ENCODE results near the gene CD80.
"Not testable (repeated sequence)": the region's sequence is repeated elsewhere in the genome, so short reads cannot be mapped to it uniquely, and the experiment has no call there.

The CD80 gene

GRCh38 chr3:119582178-119582577 lies 22.8 kb upstream of the CD80 start:
- DNase-seq (ENCODE audit: low read depth in 2 of 2) = no peak

DNA sequence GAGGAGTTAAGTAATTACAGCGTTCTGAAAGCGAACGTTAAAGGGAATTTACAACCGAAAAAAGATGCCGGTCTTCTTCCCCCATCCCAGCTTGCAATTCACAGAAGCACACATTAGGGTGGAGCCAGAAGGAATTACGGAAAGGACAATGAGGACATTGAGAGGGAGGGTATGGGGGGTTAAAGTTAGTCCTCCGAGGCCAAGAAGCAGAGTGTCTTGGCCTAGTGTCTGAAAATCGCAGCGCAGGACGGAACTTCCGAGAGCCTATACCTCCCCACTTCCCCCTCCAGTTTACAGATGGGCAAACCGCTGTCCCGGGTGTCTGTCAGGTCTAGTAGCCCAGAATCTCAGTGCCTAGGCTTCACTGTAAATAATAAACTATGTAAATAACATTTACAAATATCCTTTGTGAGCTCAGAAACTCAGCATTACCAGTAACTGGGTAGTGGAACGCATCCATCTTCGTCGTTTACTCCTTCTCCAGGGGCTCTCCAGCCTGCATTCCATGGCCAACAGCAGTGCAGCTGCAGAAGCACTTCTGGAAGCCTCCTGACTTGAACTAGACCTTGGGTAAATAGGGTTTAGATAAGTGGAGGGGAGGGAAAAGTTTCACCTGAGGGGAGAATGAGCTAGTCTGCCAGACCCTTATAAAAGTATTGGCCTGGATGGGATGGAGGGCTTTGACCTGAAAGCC lies 20.8 kb upstream of the CD80 start:
- DNase-seq (ENCODE audit: low read depth in 2 of 2) = no peak

DNA sequence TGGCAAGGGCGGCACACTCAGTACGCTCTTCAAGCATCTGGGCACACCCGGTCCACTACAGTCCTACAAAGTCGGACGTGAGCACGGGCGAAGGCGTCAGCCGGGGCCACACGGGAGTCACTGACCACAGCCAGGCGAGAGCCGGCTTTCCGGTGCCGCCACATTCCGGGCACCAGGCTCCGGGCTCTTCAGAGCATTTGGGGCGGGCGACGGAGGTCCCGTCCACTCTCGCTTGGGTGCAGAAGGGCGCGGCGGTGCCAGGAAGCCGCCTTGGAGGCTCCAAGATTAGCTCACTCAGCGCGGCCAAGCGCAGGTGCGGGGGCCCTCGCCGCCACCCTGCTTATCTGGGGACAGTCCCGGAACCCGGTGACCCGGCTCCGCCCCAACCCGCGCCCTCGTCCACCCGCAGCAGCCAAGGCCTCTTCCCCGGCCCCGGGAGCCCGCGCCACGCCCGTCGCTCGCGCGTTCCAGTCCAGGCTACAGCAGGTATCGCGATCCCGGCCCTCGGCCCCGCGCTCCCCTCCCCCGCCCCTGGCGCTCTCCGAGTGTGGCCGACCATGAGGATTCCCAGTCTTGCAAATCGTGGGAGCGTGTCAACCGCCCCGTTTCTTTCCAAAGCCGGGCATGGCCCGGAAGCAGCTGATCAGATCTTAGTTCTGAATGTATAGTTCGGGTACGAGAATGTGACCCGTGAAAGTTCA lies 20.1 kb upstream of the CD80 start, which contains the start of gene ADPRH:
TSS of gene ADPRH (plus strand) at position 127 of the 701 bp plus-strand sequence. CDS start 2,678 bp downstream, outside the sequence.
- DNase-seq (ENCODE audit: low read depth in 2 of 2) = peak; percentile 7 to 42

DNA sequence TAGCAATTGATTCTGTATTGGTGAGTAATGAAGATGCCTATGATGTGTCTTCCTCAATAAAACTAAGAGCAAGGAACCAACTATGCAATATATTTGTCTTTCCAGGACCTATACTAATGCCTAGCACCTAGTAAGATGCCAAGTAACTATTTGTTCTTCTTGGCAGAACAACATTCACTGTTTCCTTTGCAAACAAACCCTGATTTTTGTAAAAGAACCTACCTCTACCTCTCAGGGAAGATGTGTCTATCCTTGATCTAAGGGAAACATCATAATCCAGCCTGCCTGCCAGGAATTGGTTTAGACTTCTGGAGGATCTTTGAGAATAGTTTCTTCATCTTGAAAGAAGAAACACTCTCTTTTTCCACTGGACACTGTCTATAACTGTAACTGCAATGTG lies 16.1 kb upstream of the CD80 start:
- no peak for DNase-seq (ENCODE audit: low read depth in 2 of 2)

DNA sequence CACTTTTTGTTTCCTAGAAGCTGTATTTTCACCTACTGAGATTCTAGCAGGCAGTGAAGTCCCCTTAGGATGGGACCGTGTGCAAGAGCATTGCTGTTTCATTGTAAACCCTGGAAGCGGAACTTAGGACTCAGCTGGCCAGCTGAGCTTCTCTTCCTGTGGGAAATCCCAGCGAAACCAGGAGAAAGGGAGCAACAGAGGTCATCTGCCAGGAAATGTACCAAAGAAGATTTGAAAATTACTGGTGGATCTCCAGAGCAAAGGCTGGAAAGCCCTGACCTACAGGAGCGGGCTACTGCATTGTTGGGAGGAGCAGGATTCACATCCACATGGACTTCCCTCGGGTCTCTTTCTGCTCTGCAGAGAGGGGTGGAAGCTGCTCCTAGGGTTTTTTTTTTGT lies 12.3 kb upstream of the CD80 start:
- no peak for DNase-seq (ENCODE audit: low read depth in 2 of 2)

DNA sequence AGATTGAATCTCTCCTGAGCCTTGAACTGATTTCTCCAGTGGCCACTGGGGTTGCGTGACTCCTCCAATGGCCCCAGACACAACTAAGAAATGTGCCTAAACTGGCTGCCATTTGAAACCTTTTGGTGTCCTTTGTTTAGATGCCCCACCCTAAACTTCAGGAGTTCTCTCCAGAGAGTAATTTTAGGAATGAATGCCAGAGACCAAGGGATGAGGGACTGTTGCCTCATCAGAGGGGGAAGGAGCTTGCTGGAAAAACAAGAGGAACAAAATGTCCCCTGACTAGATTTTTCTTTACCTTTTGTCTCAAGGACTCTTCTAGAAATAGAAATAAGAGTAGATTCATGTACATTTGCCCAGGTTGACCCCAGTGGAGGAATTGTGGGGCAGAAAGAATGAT lies 11.8 kb upstream of the CD80 start:
- DNase-seq (ENCODE audit: low read depth in 2 of 2) = no peak

DNA sequence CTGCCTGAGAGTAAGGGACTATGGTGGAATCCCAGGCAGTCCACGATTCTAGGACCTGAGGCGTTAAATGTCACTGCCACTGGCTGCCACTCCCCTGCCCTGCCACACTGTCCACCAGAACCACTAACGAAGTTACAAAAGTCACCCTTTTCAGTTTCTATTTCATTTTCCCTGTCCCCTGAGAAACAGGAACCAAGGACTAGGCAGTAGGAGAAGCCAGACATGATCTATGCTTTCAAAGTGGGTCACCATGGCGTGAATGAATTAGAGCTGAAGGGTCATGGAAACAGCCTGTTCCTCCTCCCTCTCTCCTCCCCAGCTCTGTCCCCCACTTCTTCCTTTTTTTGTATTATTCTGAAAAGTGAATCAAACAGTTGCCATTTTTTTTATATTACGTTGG lies 10.8 kb upstream of the CD80 start:
- DNase-seq (ENCODE audit: low read depth in 2 of 2) = no peak

- DNase-seq (ENCODE audit: low read depth in 2 of 2) = no peak
Observed at GRCh38 chr3:119569156-119569555, 9.7 kb upstream of the CD80 start.

- not testable (repeated sequence) for DNase-seq (ENCODE audit: low read depth in 2 of 2)
Observed at GRCh38 chr3:119563334-119563733, 3.9 kb upstream of the CD80 start.

GRCh38 chr3:119562307-119562961 lies 3.0 kb upstream of the CD80 start:
- peak in 1 of 2 donors; percentile 2 for DNase-seq (ENCODE audit: low read depth in 2 of 2)

- no peak for DNase-seq (ENCODE audit: low read depth in 2 of 2)
Observed at GRCh38 chr3:119560160-119560559, 746 bp upstream of the CD80 start.

DNA sequence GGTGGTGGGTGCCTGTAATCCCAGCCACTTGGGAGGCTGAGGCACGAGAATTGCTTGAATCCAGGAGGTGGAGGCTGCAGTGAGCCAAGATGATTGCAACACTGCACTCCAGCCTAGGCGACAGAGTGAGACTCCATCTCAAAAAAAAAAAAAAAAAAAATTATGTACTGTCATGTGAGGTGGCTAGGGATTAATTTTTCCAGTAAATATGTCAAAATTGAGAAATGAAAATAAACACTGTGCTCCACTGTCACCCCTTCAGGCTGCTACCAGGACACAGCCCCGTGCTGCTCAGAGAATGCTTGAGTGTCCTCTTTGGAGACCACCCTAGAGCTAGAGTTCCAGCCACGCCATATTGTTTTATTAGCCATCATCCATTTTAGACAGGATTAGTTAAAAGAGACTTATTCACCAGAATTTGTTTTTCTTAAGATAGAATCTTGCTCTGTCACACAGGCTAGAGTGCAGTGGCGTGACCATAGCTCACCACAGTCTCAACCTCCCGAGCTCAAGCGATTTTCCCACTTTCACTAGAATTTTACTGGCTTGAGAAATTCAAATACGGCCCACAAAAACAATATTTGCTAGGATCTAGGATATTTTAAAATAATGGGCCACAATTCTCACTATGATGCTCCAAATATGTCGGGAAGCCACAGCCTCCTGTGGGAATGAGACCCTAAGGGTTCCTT lies 642 bp downstream of the CD80 start:
- no peak for DNase-seq (ENCODE audit: low read depth in 2 of 2)

DNA sequence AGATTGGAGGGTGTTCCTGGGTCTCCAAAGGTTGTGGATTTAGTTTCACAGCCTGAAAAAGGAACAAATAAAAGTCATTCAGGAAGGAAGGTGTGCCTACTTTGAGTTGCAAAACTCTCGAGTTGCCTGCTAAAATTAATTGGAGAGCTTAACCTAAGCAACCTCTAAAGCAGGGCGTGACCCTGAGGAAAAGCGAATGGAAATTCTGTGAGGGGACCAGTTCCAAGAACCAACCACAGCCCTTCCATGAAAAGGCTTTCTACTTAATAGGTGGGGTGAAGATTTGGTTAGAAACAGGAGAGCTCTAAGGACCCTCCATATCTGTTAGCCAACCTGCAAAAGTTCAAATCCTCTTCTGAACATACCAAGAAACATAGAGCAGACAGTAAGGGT lies 1.5 kb downstream of the CD80 start:
- peak in 1 of 2 donors; percentile 17 for DNase-seq (ENCODE audit: low read depth in 2 of 2)

DNA sequence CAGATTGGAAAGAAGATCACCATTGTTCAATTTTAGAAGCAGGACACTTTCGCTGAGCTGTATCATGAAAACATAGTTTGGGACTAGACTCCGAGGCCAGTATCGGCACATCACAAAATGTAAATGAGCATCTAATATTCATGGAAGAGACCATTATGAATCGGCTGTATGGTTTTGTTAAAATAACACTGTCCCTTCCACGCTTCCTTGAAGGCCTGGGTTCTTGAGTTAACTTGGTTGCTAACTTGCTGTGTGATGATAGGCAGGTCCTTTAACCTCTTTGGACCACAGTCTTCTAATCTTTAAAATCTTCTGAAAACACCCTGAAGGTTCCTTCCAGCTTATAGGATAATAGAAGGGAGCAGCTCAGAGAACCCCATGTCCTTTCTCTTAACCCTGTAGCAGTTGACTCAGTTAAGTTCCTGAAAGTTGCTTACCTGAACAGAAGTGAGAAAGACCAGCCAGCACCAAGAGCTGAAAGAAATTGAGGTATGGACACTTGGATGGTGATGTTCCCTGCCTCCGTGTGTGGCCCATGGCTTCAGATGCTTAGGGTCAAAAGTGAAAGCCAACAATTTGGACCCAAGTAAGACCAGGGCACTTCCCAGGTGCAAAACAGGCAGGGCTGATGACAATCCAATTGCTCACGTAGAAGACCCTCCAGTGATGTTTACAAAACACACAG lies 2.1 kb downstream of the CD80 start:
- DNase-seq (ENCODE audit: low read depth in 2 of 2) = no peak

DNA sequence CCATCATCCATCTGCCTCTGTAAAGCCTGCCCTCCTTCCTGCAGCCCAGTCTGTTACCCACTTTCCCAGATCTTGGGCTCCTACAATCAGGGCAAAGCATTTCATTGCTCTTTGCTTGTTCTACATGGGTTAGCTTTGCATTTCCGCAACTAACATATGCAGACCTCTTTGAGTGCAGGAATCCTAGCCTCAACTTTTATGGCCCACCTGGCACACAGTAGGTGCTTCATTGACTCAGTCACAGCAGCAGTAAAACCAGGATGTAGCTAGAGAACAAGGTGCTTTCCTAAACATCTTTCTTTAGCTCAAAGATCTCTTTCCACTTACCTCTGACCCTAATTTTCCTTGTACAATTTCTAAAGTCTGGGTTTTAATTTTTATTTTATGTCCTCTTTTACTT lies 3.5 kb downstream of the CD80 start:
- no peak for DNase-seq (ENCODE audit: low read depth in 2 of 2)

DNA sequence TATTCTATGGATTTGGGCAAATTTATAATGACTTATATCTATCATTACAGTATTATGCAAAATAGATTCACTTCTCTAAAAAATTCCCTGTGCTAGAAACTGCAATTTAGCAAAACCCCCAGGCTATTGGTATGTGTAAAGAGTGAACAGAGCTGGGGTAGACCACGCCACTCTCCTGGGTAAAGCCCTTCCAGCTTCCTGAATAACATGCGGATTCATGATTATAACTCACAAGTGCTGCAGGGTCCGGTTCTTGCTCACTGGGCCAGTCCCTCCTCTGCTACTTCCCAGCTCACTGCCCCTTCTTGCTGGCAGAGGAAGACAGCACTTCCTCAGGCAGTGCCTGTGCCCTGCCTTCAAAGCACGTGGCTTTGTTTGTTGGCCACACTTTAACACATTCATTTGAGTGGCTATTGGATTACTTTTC lies 4.1 kb downstream of the CD80 start:
- no peak for DNase-seq (ENCODE audit: low read depth in 2 of 2)

DNA sequence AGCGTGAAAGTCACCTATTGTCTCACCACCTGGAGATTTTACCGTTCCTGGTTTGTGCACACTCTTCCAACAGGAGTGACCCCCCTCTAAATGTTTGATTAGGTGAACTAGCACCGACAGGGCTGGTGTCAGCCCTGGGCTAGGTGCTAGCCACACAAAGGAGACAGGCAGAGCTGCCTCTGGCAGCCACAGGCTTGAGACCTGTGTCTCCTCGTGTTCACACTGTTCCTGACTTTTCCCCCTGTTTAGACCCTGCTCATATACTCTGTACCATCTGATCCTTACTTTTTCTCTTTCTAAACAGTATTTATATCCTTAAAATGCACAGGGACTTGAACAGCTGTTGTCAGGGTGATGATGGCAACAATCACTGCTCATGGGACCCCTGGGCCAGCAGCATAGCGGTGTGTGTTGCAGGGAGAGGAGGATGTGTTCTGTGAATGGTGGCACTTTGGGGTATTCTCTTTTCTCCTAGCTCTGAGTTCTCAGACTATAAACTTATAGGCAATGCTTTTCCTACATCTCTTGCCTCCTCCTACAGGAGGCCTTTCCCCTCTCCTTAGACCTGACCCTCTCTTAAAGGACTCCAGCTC lies 5.5 kb downstream of the CD80 start:
- no peak for DNase-seq (ENCODE audit: low read depth in 2 of 2)

GRCh38 chr3:119552928-119553327 lies 6.5 kb downstream of the CD80 start:
- DNase-seq (ENCODE audit: low read depth in 2 of 2) = not testable (repeated sequence)

DNA sequence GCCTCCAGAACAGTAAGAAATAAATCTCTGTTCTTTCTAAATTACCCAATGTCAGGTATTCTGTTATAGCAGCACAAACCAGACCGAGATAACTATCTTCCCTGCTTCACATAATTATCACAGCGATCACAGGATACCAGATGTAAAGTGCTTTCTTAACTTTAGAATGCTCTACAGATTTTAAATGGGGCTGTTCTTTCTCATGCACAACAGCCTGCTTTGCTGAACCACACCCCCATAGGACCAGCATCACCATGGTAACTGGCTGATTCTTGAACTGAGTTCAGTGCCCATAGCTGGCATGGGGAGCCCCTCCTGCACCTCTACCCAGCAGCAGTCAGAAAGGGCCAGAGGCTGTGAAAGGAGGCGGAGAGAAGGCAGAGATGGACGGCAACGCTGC lies 7.8 kb downstream of the CD80 start:
- DNase-seq (ENCODE audit: low read depth in 2 of 2) = no peak

GRCh38 chr3:119550192-119550910 lies 9.1 kb downstream of the CD80 start:
- DNase-seq (ENCODE audit: low read depth in 2 of 2) = no peak

DNA sequence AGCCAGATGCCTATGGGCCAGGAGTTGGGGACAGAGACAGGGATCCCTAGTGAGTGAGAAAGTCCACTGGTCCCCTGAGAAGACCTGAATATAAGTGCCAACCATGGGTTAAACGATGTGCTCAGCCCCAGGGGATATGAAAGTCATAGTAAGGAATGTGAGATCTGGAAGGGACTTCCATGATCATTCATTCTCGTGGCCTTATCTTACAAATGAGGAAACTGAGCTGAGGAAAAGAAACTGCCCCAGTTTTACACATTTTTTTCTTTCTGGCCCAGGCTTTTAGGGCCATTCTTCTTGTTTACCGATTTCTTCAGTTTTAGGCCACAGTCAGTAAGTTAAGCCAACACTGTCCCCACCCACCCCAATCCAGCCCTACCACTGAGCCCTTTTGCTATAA lies 11.1 kb downstream of the CD80 start:
- no peak for DNase-seq (ENCODE audit: low read depth in 2 of 2)

All from stimulated activated CD8-positive, alpha-beta memory T cell treated with anti-CD3 and anti-CD28 coated beads, Interleukin-7, amount 100 ng/mL, for 4 hours (primary cell).